Pancreas (tissue), 10 donors: ENCODE measurements around the gene TNFSF8. TPM values are rescaled to one million over a fixed set of nuclear protein-coding genes. Genes with fewer than 3 reads are reported as not detected.

Experiments
- ATAC-seq, 4 donors: fragments of 200-7000 bp; cut with Tn5 transposase; one replicate each; pipeline versions ENCODE4 v1.8.0 to v1.9.1; 2020; ENCODE audit warnings: mild to moderate bottlenecking in 4 of 4, moderate library complexity in 4 of 4
- DNase-seq, 6 donors: peaks; one replicate each; pipeline ENCODE4 v3.0.0-alpha.2; 2020
- FAIRE-seq: peaks from 2 replicates; lab custom pipeline; 2012; peaks lifted over from hg19 to GRCh38; lab: Jason Lieb, UNC
- H3K27ac ChIP-seq, 4 donors: fragments of 200-600 bp; sonication (generic); 1 replicate in 3 of 4; 2 replicates in 1 of 4; pipeline versions ENCODE4 v1.5.0 to v1.8.0; 2020
- H3K27me3 ChIP-seq, 4 donors: fragments of 200-600 bp; one replicate each; pipeline ENCODE4 v1.8.0; 2021
- H3K36me3 ChIP-seq, 3 donors: fragments of 200-600 bp; sonication (generic) in 1 of 3; one replicate each; pipeline versions ENCODE4 v1.5.0 to v1.8.0; 2020 to 2021
- H3K4me1 ChIP-seq, 3 donors: fragments of 200-600 bp; one replicate each; pipeline ENCODE4 v1.8.0; 2021
- H3K4me3 ChIP-seq, 4 donors: fragments of 200-600 bp; sonication (generic) in 2 of 4; one replicate each; pipeline versions ENCODE4 v1.5.0 to v1.8.0; 2020 to 2021
- H3K9me3 ChIP-seq, 4 donors: fragments of 200-600 bp; one replicate each; pipeline ENCODE4 v1.8.0; 2021
- WGBS, 2 donors: extraction: QIAGEN DNeasy Blood & Tissue Kit; methylation state at CpG; one replicate each; pipeline ENCODE4 v1.1.7; 2013; 5-methylcytosine and 5-hydroxymethylcytosine counted together
- intact Hi-C, 3 donors: fragments of 100-400 bp; cut with DNase I; formaldehyde crosslinking; loops; one replicate each; pipeline versions ENCODE4 v1.11.1 to v1.14.2; 2022
- polyA plus RNA-seq, 2 donors: library from polyadenylated mRNA; stranded (reverse); fragments of 200-250 nt; gene quantifications; one replicate each; pipeline ENCODE4 v1.2.3, GENCODE V29; 2013
- total RNA-seq, 6 donors: library from RNA; stranded (reverse); fragmentation: NEBNext Ultra II Directional in 4 of 6; extraction: Animal tissue kit (Norgen Biotek cat#: 25700) in 4 of 6; gene quantifications; one replicate each; pipeline versions ENCODE4 v1.2.1 to v1.2.4, GENCODE V29; 2021 to 2023
- TF ChIP-seq, protein P1 (sequence below), 4 donors: fragments of 200-600 bp; sonication (generic) in 3 of 4; IDR thresholded peaks; one replicate each; pipeline versions ENCODE4 v1.5.0 to v1.8.0; 2021; ENCODE audit warnings: antibody characterized with exemption in 4 of 4
- donor health status: healthy with polysubstance abuse.
- donor health status: DM: no; HTN: no; CAD: no; lungs with moderate emphysema.
- donor health status: DM: no; HTN: no; CAD: no.
- donor health status: control.
- donor health status: control.
- donor health status: Bipolar disorder and iron deficiency.
- donor health status: DM: yes; HTN: yes; CAD: no.
- donor health status: DM: no; HTN: no; CAD: no.
- donor health status: DM: no; HTN: no; CAD: no.
- donor health status: DM: yes; HTN: yes; CAD: no.

Gene TNFSF8
- total and polyA plus RNA-seq, 8 donors: 0.05 to 1.0 (median 0.31) TPM

DNA sequence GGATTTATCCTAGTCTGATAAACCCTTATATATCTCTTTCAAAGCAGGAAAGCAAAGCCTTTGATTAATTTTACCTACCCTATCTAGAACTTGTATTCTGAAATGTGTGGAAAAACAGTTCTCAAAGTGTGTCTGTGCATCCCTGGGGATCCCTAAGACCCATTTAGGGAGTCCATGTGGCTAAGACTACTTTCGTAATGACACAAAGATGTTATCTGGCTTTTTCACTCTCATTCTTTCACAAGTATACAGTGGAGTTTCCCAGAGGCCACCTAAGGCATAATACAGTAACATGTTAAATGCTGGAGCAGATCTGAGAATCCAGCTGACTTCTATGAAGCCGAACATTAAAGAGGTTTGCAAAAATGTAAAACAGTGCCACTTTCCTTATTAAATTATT is 70.2 kb downstream of the TNFSF8 start:
- 59 to 68% methylated on average over 2 of the region's 2 CpGs for WGBS, 2 donors
- FAIRE-seq: no peak
- Histone ChIP-seq H3K4me3 (no peak overlapping the region), H3K27ac (no peak overlapping the region), H3K9me3 (no peaks in the 10 kb centered on the region), H3K4me1 (no peaks in the 10 kb centered on the region), H3K36me3 (no peaks in the 10 kb centered on the region), H3K27me3 (no peaks in the 10 kb centered on the region)
- TF ChIP-seq, protein P1, sequence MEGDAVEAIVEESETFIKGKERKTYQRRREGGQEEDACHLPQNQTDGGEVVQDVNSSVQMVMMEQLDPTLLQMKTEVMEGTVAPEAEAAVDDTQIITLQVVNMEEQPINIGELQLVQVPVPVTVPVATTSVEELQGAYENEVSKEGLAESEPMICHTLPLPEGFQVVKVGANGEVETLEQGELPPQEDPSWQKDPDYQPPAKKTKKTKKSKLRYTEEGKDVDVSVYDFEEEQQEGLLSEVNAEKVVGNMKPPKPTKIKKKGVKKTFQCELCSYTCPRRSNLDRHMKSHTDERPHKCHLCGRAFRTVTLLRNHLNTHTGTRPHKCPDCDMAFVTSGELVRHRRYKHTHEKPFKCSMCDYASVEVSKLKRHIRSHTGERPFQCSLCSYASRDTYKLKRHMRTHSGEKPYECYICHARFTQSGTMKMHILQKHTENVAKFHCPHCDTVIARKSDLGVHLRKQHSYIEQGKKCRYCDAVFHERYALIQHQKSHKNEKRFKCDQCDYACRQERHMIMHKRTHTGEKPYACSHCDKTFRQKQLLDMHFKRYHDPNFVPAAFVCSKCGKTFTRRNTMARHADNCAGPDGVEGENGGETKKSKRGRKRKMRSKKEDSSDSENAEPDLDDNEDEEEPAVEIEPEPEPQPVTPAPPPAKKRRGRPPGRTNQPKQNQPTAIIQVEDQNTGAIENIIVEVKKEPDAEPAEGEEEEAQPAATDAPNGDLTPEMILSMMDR (IDR thresholded peaks at IDR 0.05): no peak
- DNase-seq: no peak
- no peak for ATAC-seq
- intact Hi-C loops: no loop called here

DNA sequence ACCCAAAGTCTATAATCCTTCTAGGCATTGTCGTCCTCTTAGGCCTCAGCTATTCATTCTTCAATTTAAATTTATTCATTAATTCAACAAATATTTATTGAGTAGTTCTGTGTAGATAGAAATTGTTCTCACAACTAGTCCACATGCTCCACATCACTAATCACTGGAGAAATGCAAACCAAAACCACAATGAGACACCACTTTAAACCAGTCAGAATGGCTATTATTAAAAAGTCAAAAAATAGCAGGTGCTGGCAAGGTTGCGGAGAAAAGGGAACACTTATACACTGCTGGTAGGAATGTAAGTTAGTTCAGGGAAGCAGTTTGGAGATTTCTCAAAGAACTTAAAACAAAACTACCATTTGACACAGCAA is 73.5 kb downstream of the TNFSF8 start:
- TF ChIP-seq, protein P1 (IDR thresholded peaks at IDR 0.05): no peak
- 81 to 92% methylated on average over 2 of the region's 2 CpGs for WGBS, 2 donors
- H3K4me3 ChIP-seq: no peak overlapping the region
- H3K36me3 ChIP-seq: no peaks in the 10 kb centered on the region
- FAIRE-seq (no peak), ATAC-seq (no peak), DNase-seq (no peak)
- H3K27ac ChIP-seq: no peak overlapping the region
- H3K27me3 ChIP-seq: no peaks in the 10 kb centered on the region
- no peaks in the 10 kb centered on the region for H3K4me1 ChIP-seq
- H3K9me3 ChIP-seq: no peaks in the 10 kb centered on the region
- intact Hi-C loops: no loop called here

DNA sequence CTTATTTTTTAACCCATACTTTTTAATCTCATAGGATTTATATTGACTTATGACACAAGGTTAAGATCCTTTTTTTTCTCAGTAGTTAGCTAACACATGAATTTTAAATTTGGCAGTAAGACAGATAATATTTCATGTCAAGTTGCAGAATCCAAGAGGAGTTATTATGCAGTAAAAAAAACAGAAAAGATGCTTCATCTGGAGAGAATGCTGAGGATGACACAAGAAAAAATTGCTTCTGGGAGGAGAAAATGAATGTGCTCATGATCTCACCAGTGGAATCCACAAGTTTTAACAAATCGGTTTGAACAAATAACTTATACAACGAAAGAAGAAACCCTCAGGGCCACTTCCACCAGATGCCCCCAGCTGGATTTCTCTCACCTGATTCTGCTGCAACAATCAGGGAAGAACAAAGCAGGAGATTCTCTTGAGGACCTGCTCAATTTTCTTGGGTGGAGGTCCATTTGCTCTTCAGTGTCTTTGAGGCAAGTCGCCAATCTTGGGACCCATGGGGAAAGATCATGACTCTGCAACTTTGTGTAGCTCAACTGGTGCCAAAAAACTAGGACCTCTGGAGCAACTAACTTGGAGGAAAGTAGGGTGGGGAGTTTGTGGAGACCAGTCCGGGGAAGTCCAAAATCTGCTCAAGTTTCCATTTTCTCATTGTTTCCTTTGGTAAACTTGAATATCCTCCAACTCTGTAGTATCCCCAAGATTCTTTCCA is 74.0 kb downstream of the TNFSF8 start:
- Histone ChIP-seq H3K36me3 (no peaks in the 10 kb centered on the region), H3K4me3 (no peak overlapping the region), H3K27ac (no peak overlapping the region), H3K9me3 (no peaks in the 10 kb centered on the region), H3K4me1 (no peaks in the 10 kb centered on the region), H3K27me3 (no peaks in the 10 kb centered on the region)
- ATAC-seq: peak in 1 of 4 donors; percentile 38
- FAIRE-seq: peak; percentile 34
- DNase-seq: no peak
- TF ChIP-seq, protein P1 (IDR thresholded peaks at IDR 0.05): no peak
- intact Hi-C loops: no loop called here
- WGBS, 2 donors: 74 to 85% methylated on average over 4 of the region's 4 CpGs

DNA sequence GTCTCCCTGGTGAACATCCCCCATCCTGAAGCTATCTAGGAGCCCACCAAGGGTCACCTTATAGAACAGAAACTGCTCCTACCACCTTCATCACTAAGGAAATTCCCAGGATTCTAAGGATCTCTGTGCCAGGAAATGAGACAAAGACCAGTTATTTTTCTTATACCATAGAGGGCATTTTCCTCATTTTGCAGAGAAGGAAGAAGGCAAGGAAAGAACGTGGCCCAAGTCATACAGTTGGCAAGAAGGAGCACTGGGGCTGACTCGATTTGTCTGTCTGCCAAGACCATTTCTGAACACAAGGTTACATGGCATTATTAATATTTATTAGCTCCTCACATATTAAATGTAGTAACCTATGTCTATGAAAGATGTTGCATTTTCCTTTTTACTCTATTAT is 74.9 kb downstream of the TNFSF8 start:
- Histone ChIP-seq H3K9me3 (no peaks in the 10 kb centered on the region), H3K4me1 (no peaks in the 10 kb centered on the region), H3K36me3 (no peaks in the 10 kb centered on the region), H3K4me3 (no peak overlapping the region), H3K27me3 (no peaks in the 10 kb centered on the region), H3K27ac (no peak overlapping the region)
- FAIRE-seq: no peak
- no peak for DNase-seq
- TF ChIP-seq, protein P1 (IDR thresholded peaks at IDR 0.05): no peak
- ATAC-seq: no peak
- intact Hi-C loops: no loop called here
- 45 to 61% methylated on average over 2 of the region's 2 CpGs for WGBS, 2 donors

DNA sequence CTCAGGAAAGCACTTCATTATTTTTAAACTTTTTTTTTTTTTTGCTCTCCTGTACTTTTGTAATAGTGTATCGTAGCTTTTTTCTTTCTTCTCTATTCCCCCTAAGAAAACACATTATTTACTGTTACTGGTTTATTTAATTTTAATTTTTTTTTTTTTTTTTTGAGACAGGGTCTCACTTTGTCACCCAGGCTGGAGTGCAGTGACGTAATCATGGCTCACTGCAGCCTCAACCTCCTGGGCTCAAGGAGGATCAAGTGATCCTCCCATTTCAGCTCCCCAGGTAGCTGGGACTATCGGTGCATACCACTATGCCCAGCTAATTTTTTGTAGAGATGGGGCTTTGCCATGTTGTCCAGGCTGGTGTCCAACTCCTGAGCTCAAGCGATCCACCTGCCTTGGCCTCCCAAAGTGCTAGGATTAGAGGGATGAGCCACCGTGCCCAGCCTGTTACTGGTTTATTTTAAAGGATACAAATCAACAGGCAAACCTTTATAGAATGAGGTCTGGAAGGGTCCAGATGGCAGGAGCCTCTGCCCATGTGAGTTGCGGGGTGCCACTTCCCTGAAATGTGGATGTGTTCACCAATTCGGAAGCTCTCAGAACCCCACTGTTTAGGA is 75.5 kb downstream of the TNFSF8 start:
- WGBS, 2 donors: 92 to 94% methylated on average over 7 of the region's 7 CpGs
- no peaks in the 10 kb centered on the region for H3K4me1 ChIP-seq

More for the DNA sequence above, 75.5 kb downstream of the TNFSF8 start:
- intact Hi-C loops: no loop called here
- FAIRE-seq: no peak
- no peaks in the 10 kb centered on the region for H3K27me3 ChIP-seq
- TF ChIP-seq, protein P1 (IDR thresholded peaks at IDR 0.05): no peak
- no peaks in the 10 kb centered on the region for H3K9me3 ChIP-seq
- H3K27ac ChIP-seq: no peak overlapping the region
- H3K36me3 ChIP-seq: no peaks in the 10 kb centered on the region
- DNase-seq: no peak
- ATAC-seq: no peak
- H3K4me3 ChIP-seq: no peak overlapping the region
